ENCODE data around the gene BIRC3. TPM values are rescaled to one million over a fixed set of nuclear protein-coding genes. Genes with fewer than 3 reads are reported as not detected.

Gene BIRC3
- total and polyA plus RNA-seq, 8 donors = 4.8 to 47.3 (median 8.2) TPM

- Histone ChIP-seq H3K4me1 (peaks cover 0 to 10% (median 0%) of the 10 kb centered on the region in 3 donors), H3K27ac (peak overlapping the region in 2 of 4 donors; percentile 2 to 22), H3K27me3 (no peaks in the 10 kb centered on the region), H3K36me3 (no peaks in the 10 kb centered on the region), H3K4me3 (no peak overlapping the region), H3K9me3 (no peaks in the 10 kb centered on the region)
- FAIRE-seq (no peak), ATAC-seq (no peak), DNase-seq (no peak)
- TF ChIP-seq CTCF (IDR thresholded peaks at IDR 0.05) = no peak
- intact Hi-C loops (cut with DNase I) = no loop called here
These were observed 3.4 kb downstream of the BIRC3 start for GRCh38 chr11:102320679-102321078.

- FAIRE-seq (no peak), DNase-seq (no peak), ATAC-seq (no peak)
- TF ChIP-seq CTCF (IDR thresholded peaks at IDR 0.05) = no peak
- Histone ChIP-seq H3K4me1 (peaks cover 0 to 5% (median 0%) of the 10 kb centered on the region in 3 donors), H3K4me3 (no peak overlapping the region), H3K27ac (no peak overlapping the region), H3K9me3 (no peaks in the 10 kb centered on the region), H3K27me3 (no peaks in the 10 kb centered on the region), H3K36me3 (no peaks in the 10 kb centered on the region)
- 52 to 65% methylated on average over 2 of the region's 2 CpGs for WGBS, 2 donors
- intact Hi-C loops (cut with DNase I) = no loop called here
These were observed 5.3 kb downstream of the BIRC3 start for GRCh38 chr11:102322560-102322959.

- FAIRE-seq (no peak), ATAC-seq (no peak), DNase-seq (no peak)
- Histone ChIP-seq H3K9me3 (no peaks in the 10 kb centered on the region), H3K27me3 (no peaks in the 10 kb centered on the region), H3K27ac (no peak overlapping the region), H3K36me3 (peaks cover 0 to 4% (median 0%) of the 10 kb centered on the region in 3 donors), H3K4me3 (no peak overlapping the region), H3K4me1 (peaks cover 0 to 5% (median 0%) of the 10 kb centered on the region in 3 donors)
- TF ChIP-seq CTCF (IDR thresholded peaks at IDR 0.05) = no peak
- 90 to 95% methylated on average over 1 of the region's 1 CpG for WGBS, 2 donors
- intact Hi-C loops (cut with DNase I) = no loop called here
These were observed 6.4 kb downstream of the BIRC3 start for GRCh38 chr11:102323542-102324251.

- ATAC-seq (no peak), DNase-seq (no peak), FAIRE-seq (no peak)
- no peak overlapping the region for H3K4me3 ChIP-seq
- peaks cover 0 to 11% (median 4%) of the 10 kb centered on the region in 3 donors for H3K36me3 ChIP-seq
- no peaks in the 10 kb centered on the region for H3K9me3 ChIP-seq
- H3K27ac ChIP-seq = no peak overlapping the region
- no peak for TF ChIP-seq CTCF (IDR thresholded peaks at IDR 0.05)
- peaks cover 0 to 5% (median 0%) of the 10 kb centered on the region in 3 donors for H3K4me1 ChIP-seq
- no peaks in the 10 kb centered on the region for H3K27me3 ChIP-seq
- 82 to 91% methylated on average over 3 of the region's 3 CpGs for WGBS, 2 donors
- intact Hi-C loops (cut with DNase I) = no loop called here
These were observed 7.8 kb downstream of the BIRC3 start for GRCh38 chr11:102325088-102325487.

GRCh38 chr11:102328748-102329147 lies 11.5 kb downstream of the BIRC3 start:
- intact Hi-C loops (cut with DNase I) = no loop called here
- no peaks in the 10 kb centered on the region for H3K27me3 ChIP-seq
- no peak for ATAC-seq
- no peaks in the 10 kb centered on the region for H3K4me1 ChIP-seq
- no peaks in the 10 kb centered on the region for H3K9me3 ChIP-seq
- no peak overlapping the region for H3K27ac ChIP-seq
- 90 to 96% methylated on average over 1 of the region's 1 CpG for WGBS, 2 donors
- FAIRE-seq = no peak
- no peak for DNase-seq
- peaks cover 0 to 40% (median 6%) of the 10 kb centered on the region in 3 donors for H3K36me3 ChIP-seq
- H3K4me3 ChIP-seq = no peak overlapping the region
- TF ChIP-seq CTCF (IDR thresholded peaks at IDR 0.05) = no peak
